AG09309 (cell line): ENCODE measurements around the gene SMIM15.
"Not testable (repeated sequence)": the region's sequence is repeated elsewhere in the genome, so short reads cannot be mapped to it uniquely, and the experiment has no call there.

ENCODE experiments used
- DNase-seq: peaks from one replicate; pipeline ENCODE4 v3.0.0-alpha.2; 2010; ENCODE audit warnings: low read depth
- H3K4me3 ChIP-seq: 2 replicates; pipeline ENCODE4 v1.5.1; 2011; ENCODE audit warnings: mild to moderate bottlenecking, low read depth, low read length, moderate library complexity; ENCODE audit not compliant: control insufficient read depth
- TF ChIP-seq, protein P1 (sequence below): IDR thresholded peaks from 2 replicates; pipeline ENCODE4 v1.5.1; 2011; ENCODE audit warnings: mild to moderate bottlenecking, low read depth, low read length, inconsistent platforms; ENCODE audit not compliant: insufficient read depth, control insufficient read depth; ENCODE audit errors: missing control alignments

The SMIM15 gene

GRCh38 chr5:61162010-61162831 lies at the start of gene SMIM15:
SMIM15 (minus strand) TSS chr5:61162468; CDS start chr5:61160171, 2,297 bp downstream.
- peak within 1 kb of the TSS; percentile 77 for H3K4me3 ChIP-seq
- DNase-seq = peak; percentile 52
- TF ChIP-seq, protein P1, sequence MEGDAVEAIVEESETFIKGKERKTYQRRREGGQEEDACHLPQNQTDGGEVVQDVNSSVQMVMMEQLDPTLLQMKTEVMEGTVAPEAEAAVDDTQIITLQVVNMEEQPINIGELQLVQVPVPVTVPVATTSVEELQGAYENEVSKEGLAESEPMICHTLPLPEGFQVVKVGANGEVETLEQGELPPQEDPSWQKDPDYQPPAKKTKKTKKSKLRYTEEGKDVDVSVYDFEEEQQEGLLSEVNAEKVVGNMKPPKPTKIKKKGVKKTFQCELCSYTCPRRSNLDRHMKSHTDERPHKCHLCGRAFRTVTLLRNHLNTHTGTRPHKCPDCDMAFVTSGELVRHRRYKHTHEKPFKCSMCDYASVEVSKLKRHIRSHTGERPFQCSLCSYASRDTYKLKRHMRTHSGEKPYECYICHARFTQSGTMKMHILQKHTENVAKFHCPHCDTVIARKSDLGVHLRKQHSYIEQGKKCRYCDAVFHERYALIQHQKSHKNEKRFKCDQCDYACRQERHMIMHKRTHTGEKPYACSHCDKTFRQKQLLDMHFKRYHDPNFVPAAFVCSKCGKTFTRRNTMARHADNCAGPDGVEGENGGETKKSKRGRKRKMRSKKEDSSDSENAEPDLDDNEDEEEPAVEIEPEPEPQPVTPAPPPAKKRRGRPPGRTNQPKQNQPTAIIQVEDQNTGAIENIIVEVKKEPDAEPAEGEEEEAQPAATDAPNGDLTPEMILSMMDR = no peak

DNA sequence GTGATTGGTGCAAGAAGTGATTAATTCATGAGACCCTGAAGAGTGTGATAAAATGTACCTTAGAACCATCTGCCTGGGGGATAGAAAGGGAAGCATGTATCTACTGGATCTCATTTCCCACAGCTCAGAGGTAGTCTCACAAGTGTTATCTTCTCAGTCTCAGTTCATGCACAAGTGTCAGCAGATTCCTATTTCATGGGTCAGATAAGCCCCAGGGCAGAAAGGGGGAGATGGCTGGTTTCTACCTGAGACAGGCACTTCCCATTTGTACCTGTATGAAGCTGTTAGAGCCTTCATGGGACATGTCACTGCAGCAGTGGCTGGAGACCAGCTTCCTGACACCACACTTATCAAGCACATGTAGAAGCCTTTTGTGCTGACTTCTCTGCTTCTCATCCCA lies 45.6 kb upstream of the SMIM15 start:
- TF ChIP-seq, protein P1 = no peak

GRCh38 chr5:61205013-61205412 lies 42.7 kb upstream of the SMIM15 start:
- no peak overlapping the region for H3K4me3 ChIP-seq
- TF ChIP-seq, protein P1 = no peak
- no peak for DNase-seq

More for the DNA sequence above, 45.6 kb upstream of the SMIM15 start:
- H3K4me3 ChIP-seq = no peak overlapping the region
- no peak for DNase-seq

GRCh38 chr5:61202213-61202612 lies 39.9 kb upstream of the SMIM15 start:
- H3K4me3 ChIP-seq = no peak overlapping the region
- DNase-seq = peak; percentile 80
- TF ChIP-seq, protein P1 = no peak

- peak; percentile 4 for DNase-seq
- H3K4me3 ChIP-seq = no peak overlapping the region
- TF ChIP-seq, protein P1 = no peak
Observed at GRCh38 chr5:61200582-61201155, 38.4 kb upstream of the SMIM15 start.

- H3K4me3 ChIP-seq = no peak overlapping the region
- DNase-seq = no peak
- TF ChIP-seq, protein P1 = no peak
Observed at GRCh38 chr5:61198606-61199005, 36.3 kb upstream of the SMIM15 start.

DNA sequence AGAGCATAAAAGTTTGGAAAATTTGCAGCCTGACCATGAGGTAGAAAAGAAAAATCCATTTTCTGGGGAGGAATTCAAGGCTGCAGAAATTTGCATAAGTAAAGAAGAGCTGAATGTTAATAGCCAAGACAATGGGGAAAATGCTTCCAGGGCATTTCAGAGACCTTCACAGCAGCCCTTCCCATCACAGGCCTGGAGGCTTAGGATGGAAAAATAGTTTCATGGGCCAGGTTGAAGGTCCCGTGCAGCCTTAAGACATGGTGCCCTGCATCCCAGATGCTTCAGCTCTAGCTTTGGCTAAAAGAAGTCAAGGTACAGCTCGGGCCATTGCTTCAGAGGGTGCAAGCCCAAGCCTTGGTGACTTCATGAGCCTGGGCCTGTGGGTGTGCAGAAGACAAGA lies 25.6 kb upstream of the SMIM15 start:
- DNase-seq, H3K4me3 ChIP-seq: not testable (repeated sequence)

DNA sequence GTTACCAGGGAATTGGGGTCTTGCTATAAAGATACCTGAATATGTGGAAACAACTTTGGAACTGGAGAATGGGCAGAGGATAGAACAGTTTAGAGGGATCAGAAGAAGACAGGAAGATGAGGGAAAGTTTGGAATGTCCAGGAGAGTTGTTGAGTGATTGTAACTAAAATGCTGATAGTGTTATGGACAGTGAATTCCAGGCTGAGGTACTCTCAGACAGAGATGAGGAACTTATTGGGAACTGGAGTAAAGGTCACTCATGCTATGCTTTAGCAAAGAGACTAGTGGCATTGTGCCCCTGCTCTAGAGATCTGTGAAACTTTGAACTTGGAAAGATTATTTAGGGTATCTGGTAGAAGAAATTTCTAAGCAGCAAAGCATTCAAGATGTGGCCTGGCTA lies 25.1 kb upstream of the SMIM15 start:
- not testable (repeated sequence) for DNase-seq, H3K4me3 ChIP-seq
